H1 (cell line): ENCODE data around the gene DRAXIN. TPM values are rescaled to one million over a fixed set of nuclear protein-coding genes. Genes with fewer than 3 reads are reported as not detected.

Source experiments
- CTCF ChIA-PET: fragments of 300-600 bp; sonication (Branson Sonifier 250); formaldehyde crosslinking; loops from one replicate; lab custom pipeline; 2021; ENCODE audit not compliant: partially characterized antibody; lab: Charles Lee
- POLR2A ChIA-PET: fragments of 300-600 bp; sonication (Branson Sonifier 250); formaldehyde crosslinking; loops from one replicate; lab custom pipeline; 2021; ENCODE audit warnings: inconsistent platforms; ENCODE audit not compliant: partially characterized antibody; lab: Charles Lee
- DNase-seq, 2 experiments: peaks; one replicate each; pipeline versions ENCODE4 v3.0.0 to v3.0.0-alpha.2; 2010 to 2022; ENCODE audit warnings: low spot score in 2 of 2, low read depth in 1 of 2, mixed read lengths in 1 of 2
- FAIRE-seq: peaks from 2 replicates; lab custom pipeline; 2011; peaks lifted over from hg19 to GRCh38; lab: Jason Lieb, UNC
- H2AFZ ChIP-seq: 2 replicates; pipeline ENCODE4 v1.8.1; 2012; ENCODE audit warnings: low read length, inconsistent platforms
- H2AK5ac ChIP-seq: 2 replicates; pipeline ENCODE4 v1.6.1; 2013; ENCODE audit warnings: low read depth, low read length
- H2BK120ac ChIP-seq: replicated peaks from 2 replicates; pipeline ENCODE3; 2013; ENCODE audit warnings: low read depth, low read length, inconsistent platforms
- H2BK12ac ChIP-seq: 2 replicates; pipeline ENCODE4 v1.6.1; 2013; ENCODE audit warnings: low read depth, low read length
- H2BK15ac ChIP-seq: 2 replicates; pipeline ENCODE4 v1.6.1; 2013; ENCODE audit warnings: low read length
- H2BK20ac ChIP-seq: 2 replicates; pipeline ENCODE4 v1.6.1; 2013; ENCODE audit warnings: low read length
- H2BK5ac ChIP-seq: 2 replicates; pipeline ENCODE4 v1.6.1; 2013; ENCODE audit warnings: low read depth, low read length
- H3K14ac ChIP-seq: 2 replicates; pipeline ENCODE4 v1.6.1; 2013; ENCODE audit warnings: inconsistent platforms; ENCODE audit not compliant: insufficient read length
- H3K18ac ChIP-seq: 2 replicates; pipeline ENCODE4 v1.6.1; 2013; ENCODE audit warnings: low read length; ENCODE audit errors: extremely low read depth
- H3K23ac ChIP-seq: 2 replicates; pipeline ENCODE4 v1.6.1; 2013; ENCODE audit warnings: inconsistent platforms; ENCODE audit not compliant: insufficient read length
- H3K23me2 ChIP-seq: 2 replicates; pipeline ENCODE4 v1.6.1; 2013; ENCODE audit warnings: low read depth, low read length
- H3K27ac ChIP-seq: 2 replicates; pipeline ENCODE4 v1.6.1; 2011; ENCODE audit warnings: low read depth, low read length, inconsistent platforms
- H3K27me3 ChIP-seq, 4 experiments: replicated peaks in 1 of 4; 1 replicate in 1 of 4; 2 replicates in 3 of 4; pipeline versions ENCODE4 v1.6.1 to v1.8.1; 2011 to 2013; ENCODE audit warnings: low read length in 3 of 4, mild to moderate bottlenecking in 3 of 4, inconsistent platforms in 2 of 4, mixed read lengths in 2 of 4, moderate library complexity in 1 of 4; ENCODE audit not compliant: control insufficient read depth in 3 of 4, insufficient read depth in 3 of 4; ENCODE audit errors: extremely low read depth in 1 of 4
- H3K36me3 ChIP-seq, 4 experiments: 2 replicates each; pipeline versions ENCODE4 v1.6.1 to v1.8.1; 2011 to 2013; ENCODE audit warnings: mild to moderate bottlenecking in 4 of 4, low read length in 3 of 4, moderate library complexity in 2 of 4, control low read depth in 1 of 4, inconsistent platforms in 1 of 4; ENCODE audit not compliant: insufficient read depth in 4 of 4, control insufficient read depth in 2 of 4
- H3K4ac ChIP-seq: replicated peaks from 2 replicates; pipeline ENCODE3; 2013; ENCODE audit warnings: low read length, low read depth, mixed read lengths, inconsistent platforms; ENCODE audit not compliant: insufficient read length
- H3K4me1 ChIP-seq, 4 experiments: replicated peaks in 1 of 4; 1 replicate in 1 of 4; 2 replicates in 3 of 4; pipeline versions ENCODE4 v1.6.1 to v1.8.1; 2011 to 2013; ENCODE audit warnings: low read length in 3 of 4, inconsistent platforms in 2 of 4, mixed read lengths in 1 of 4; ENCODE audit not compliant: insufficient read depth in 4 of 4, control insufficient read depth in 3 of 4
- H3K4me2 ChIP-seq, 2 experiments: 2 replicates each; pipeline versions ENCODE4 v1.6.1 to v1.8.1; 2011 to 2013; ENCODE audit warnings: low read depth in 2 of 2, low read length in 2 of 2, control low read depth in 1 of 2, inconsistent platforms in 1 of 2, mild to moderate bottlenecking in 1 of 2; ENCODE audit not compliant: insufficient read depth in 1 of 2
- H3K4me3 ChIP-seq, 4 experiments: fragments of 200-600, 300-600 bp in 1 of 4; sonication (generic), shearing (Covaris generic), sonication (Bioruptor Twin) in 1 of 4; 2 replicates each; pipeline versions ENCODE4 v1.5.1 to v1.8.1; 2011 to 2016; ENCODE audit warnings: low read length in 4 of 4, low read depth in 3 of 4, control low read depth in 2 of 4, inconsistent platforms in 2 of 4, mild to moderate bottlenecking in 2 of 4, mixed read lengths in 1 of 4, moderate library complexity in 1 of 4; ENCODE audit not compliant: insufficient read depth in 2 of 4; ENCODE audit errors: extremely low read depth in 1 of 4
- H3K56ac ChIP-seq: replicated peaks from 2 replicates; pipeline ENCODE3; 2013; ENCODE audit warnings: low read depth, mild to moderate bottlenecking, mixed read lengths, low read length, inconsistent platforms; ENCODE audit not compliant: insufficient read length
- H3K79me1 ChIP-seq: 2 replicates; pipeline ENCODE4 v1.6.1; 2013; ENCODE audit warnings: low read depth, low read length, control low read depth
- H3K79me2 ChIP-seq, 2 experiments: 2 replicates each; pipeline versions ENCODE4 v1.6.1 to v1.8.1; 2012 to 2013; ENCODE audit warnings: low read length in 2 of 2, mild to moderate bottlenecking in 2 of 2, inconsistent platforms in 1 of 2; ENCODE audit not compliant: insufficient read depth in 2 of 2, control insufficient read depth in 1 of 2
- H3K9ac ChIP-seq, 4 experiments: replicated peaks in 1 of 4; 1 replicate in 1 of 4; 2 replicates in 3 of 4; pipeline versions ENCODE4 v1.6.1 to v1.8.1; 2011 to 2013; ENCODE audit warnings: low read depth in 3 of 4, low read length in 3 of 4, control low read depth in 2 of 4, mild to moderate bottlenecking in 2 of 4, moderate library complexity in 2 of 4, inconsistent platforms in 1 of 4; ENCODE audit errors: extremely low read depth in 1 of 4
- H3K9me3 ChIP-seq, 2 experiments: 2 replicates each; pipeline versions ENCODE4 v1.6.1 to v1.8.1; 2012 to 2013; ENCODE audit warnings: mild to moderate bottlenecking in 2 of 2, moderate library complexity in 2 of 2, control low read depth in 1 of 2, inconsistent platforms in 1 of 2, low read depth in 1 of 2, low read length in 1 of 2, mixed read lengths in 1 of 2; ENCODE audit not compliant: insufficient read depth in 2 of 2
- H4K20me1 ChIP-seq, 2 experiments: replicated peaks in 1 of 2; 2 replicates each; pipeline versions ENCODE3 to v1.8.1; 2011 to 2013; ENCODE audit warnings: inconsistent platforms in 2 of 2, low read length in 2 of 2, mild to moderate bottlenecking in 1 of 2; ENCODE audit not compliant: insufficient read depth in 2 of 2, control insufficient read depth in 1 of 2
- H4K5ac ChIP-seq: 2 replicates; pipeline ENCODE4 v1.6.1; 2013; ENCODE audit warnings: low read length, low read depth, mixed read lengths, inconsistent platforms; ENCODE audit not compliant: insufficient read length
- H4K8ac ChIP-seq: 2 replicates; pipeline ENCODE4 v1.8.0; 2013; ENCODE audit warnings: mild to moderate bottlenecking, moderate library complexity, low read length, inconsistent platforms; ENCODE audit not compliant: insufficient read depth; ENCODE audit errors: extremely low read depth
- H4K91ac ChIP-seq: replicated peaks from 2 replicates; pipeline ENCODE3; 2013; ENCODE audit warnings: low read length, mixed read lengths, inconsistent platforms; ENCODE audit not compliant: insufficient read length
- CHD1 ChIP-seq: IDR thresholded peaks from 2 replicates; pipeline ENCODE4 v1.6.1; 2012; ENCODE audit warnings: low read depth, low read length, improper control_type of control experiment
- HDAC6 ChIP-seq: IDR thresholded peaks from one replicate; pipeline ENCODE4 v1.7.1; 2012; ENCODE audit warnings: low read depth, mild to moderate bottlenecking, inconsistent platforms, low read length, moderate library complexity
- WGBS, 2 experiments: shearing (Covaris generic) in 1 of 2; methylation state at CpG; one replicate each; pipeline versions ENCODE4 v1.1.6 to v1.1.7; 2013 to 2015; ENCODE audit warnings: low lambda C conversion rate in 2 of 2, mixed read lengths in 2 of 2, inconsistent platforms in 1 of 2, low coverage in 1 of 2, missing lambda C conversion rate in 1 of 2; ENCODE audit not compliant: insufficient replicate concordance in 2 of 2, insufficient coverage in 1 of 2, insufficient read length in 1 of 2; ENCODE audit errors: extremely low coverage in 1 of 2, missing lambda C conversion rate in 1 of 2; 5-methylcytosine and 5-hydroxymethylcytosine counted together
- polyA plus RNA-seq, 7 experiments: library from polyadenylated mRNA; depleted of rRNA in 3 of 7; stranded (reverse) in 5 of 7; unstranded in 2 of 7; fragments of >200 nt in 5 of 7; fragments of 200-250 nt in 2 of 7; gene quantifications; 1 replicate in 5 of 7; 2 replicates in 1 of 7; 4 replicates in 1 of 7; pipeline versions ENCODE4 v1.2.1 to v1.2.3, GENCODE V29; 2011 to 2013; ENCODE audit warnings: missing spikeins in 2 of 7, mixed read lengths in 2 of 7
- total RNA-seq: library from RNA; stranded (reverse); fragmentation: NEBNext Ultra II Directional; extraction: Animal tissue kit (Norgen Biotek cat#: 25700); gene quantifications from 2 replicates; pipeline ENCODE4 v1.2.1, GENCODE V29; 2021
- TF ChIP-seq, protein P1 (sequence below), 3 experiments: IDR thresholded peaks; 1 replicate in 2 of 3; 2 replicates in 1 of 3; pipeline versions ENCODE4 v1.5.1 to v1.6.1; 2011; ENCODE audit warnings: low read length in 3 of 3, mild to moderate bottlenecking in 3 of 3, inconsistent platforms in 2 of 3, low read depth in 1 of 3, moderate library complexity in 1 of 3; ENCODE audit not compliant: insufficient read depth in 1 of 3; ENCODE audit errors: control extremely low read depth in 1 of 3
- TF ChIP-seq, protein P2 (sequence below): IDR thresholded peaks from 2 replicates; pipeline ENCODE4 v1.6.1; 2012; ENCODE audit warnings: inconsistent platforms

Gene DRAXIN
- total and polyA plus RNA-seq, 2 of the 8 experiments (the other 6 are each of a cell fraction or from before 2014, with no cell fraction given), result 4.6 to 17.6 TPM

DNA sequence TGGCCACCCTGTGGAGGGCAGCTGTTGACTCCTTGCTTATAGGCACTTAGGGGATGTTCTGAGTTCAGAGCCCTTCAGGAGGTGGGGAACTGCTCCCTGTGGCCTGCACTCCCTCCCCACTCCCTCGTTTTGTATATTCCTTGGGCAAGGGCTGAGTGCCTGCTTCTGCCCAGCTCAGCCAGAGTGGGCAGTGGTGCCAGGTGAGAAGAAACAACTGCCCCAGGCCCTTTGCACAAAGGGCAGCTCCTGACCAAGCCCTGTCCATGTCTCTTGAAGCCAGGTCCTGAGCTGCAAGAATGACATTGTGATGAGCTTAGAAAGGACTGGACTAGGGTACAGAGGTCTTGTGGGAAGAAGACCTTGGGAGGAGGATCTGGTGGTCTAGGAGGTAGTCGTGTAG is 46.6 kb downstream of the DRAXIN start:
- no peak overlapping the region for H2BK120ac ChIP-seq
- H3K14ac ChIP-seq, result no peak overlapping the region
- no peak overlapping the region for H3K23ac ChIP-seq
- no peak overlapping the region for H2AK5ac ChIP-seq
- H4K91ac ChIP-seq, result no peak overlapping the region
- no peaks in the 10 kb centered on the region for H3K9me3 ChIP-seq
- peak overlapping the region; percentile 37; the same call in 1 of the 2 replicates for H2BK5ac ChIP-seq
- no peak overlapping the region for H3K9ac ChIP-seq
- H3K79me1 ChIP-seq, result peaks cover 2% of the 10 kb centered on the region; the same call in 1 of the 2 replicates
- peak overlapping the region; percentile 7 to 96; a peak in 1 of 4 replicates for H3K4me2 ChIP-seq
- H3K27ac ChIP-seq, result no peak overlapping the region
- peaks cover 4 to 29% (median 8%) of the 10 kb centered on the region in 4 experiments for H3K4me1 ChIP-seq
- no peak overlapping the region for H2BK20ac ChIP-seq
- H3K56ac ChIP-seq, result no peak overlapping the region
- ChIA-PET POLR2A (interaction anchor here (0.7 to 5.1 kb wide), 16 partner anchors 8 to 452 kb away, joined by 3 to 35 read pairs (median 6); partner anchors contain the start of genes DRAXIN, FBXO2, FBXO6 and MAD2L2), CTCF (interaction anchor here (1.1 to 3.6 kb wide), 6 partner anchors 11 to 85 kb away, joined by 3 to 21 read pairs (median 4); no protein-coding TSS in a partner anchor)
- peaks cover 10% of the 10 kb centered on the region for H3K23me2 ChIP-seq
- FAIRE-seq (no peak), DNase-seq (no peak)
- peak overlapping the region; percentile 51; the same call in 1 of the 2 replicates for H2BK12ac ChIP-seq
- H3K4me3 ChIP-seq, result no peak overlapping the region
- peaks cover 0 to 9% of the 10 kb centered on the region in 2 experiments; a peak in 1 of 4 replicates for H3K79me2 ChIP-seq
- no peak overlapping the region for H4K5ac ChIP-seq
- no peaks in the 10 kb centered on the region for H3K27me3 ChIP-seq
- no peak overlapping the region for H3K18ac ChIP-seq
- 93% methylated on average over 2 of the region's 2 CpGs; no CpG with 5 or more reads in 1 of the 2 experiments for WGBS, 2 experiments
- peaks cover 0 to 2% of the 10 kb centered on the region in 2 experiments for H4K20me1 ChIP-seq
- H2BK15ac ChIP-seq, result no peak overlapping the region
- H2AFZ ChIP-seq, result no peak overlapping the region
- no peaks in the 10 kb centered on the region for H3K36me3 ChIP-seq
- no peak overlapping the region for H4K8ac ChIP-seq
- H3K4ac ChIP-seq, result no peak overlapping the region
- TF ChIP-seq, protein P1, sequence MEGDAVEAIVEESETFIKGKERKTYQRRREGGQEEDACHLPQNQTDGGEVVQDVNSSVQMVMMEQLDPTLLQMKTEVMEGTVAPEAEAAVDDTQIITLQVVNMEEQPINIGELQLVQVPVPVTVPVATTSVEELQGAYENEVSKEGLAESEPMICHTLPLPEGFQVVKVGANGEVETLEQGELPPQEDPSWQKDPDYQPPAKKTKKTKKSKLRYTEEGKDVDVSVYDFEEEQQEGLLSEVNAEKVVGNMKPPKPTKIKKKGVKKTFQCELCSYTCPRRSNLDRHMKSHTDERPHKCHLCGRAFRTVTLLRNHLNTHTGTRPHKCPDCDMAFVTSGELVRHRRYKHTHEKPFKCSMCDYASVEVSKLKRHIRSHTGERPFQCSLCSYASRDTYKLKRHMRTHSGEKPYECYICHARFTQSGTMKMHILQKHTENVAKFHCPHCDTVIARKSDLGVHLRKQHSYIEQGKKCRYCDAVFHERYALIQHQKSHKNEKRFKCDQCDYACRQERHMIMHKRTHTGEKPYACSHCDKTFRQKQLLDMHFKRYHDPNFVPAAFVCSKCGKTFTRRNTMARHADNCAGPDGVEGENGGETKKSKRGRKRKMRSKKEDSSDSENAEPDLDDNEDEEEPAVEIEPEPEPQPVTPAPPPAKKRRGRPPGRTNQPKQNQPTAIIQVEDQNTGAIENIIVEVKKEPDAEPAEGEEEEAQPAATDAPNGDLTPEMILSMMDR (IDR thresholded peaks at IDR 0.05; ENCODE audit: control extremely low read depth in 1 of 3, insufficient read depth in 1 of 3, low read depth in 1 of 3, low read length in 3 of 3), result no peak
- no peak for TF ChIP-seq CHD1
- TF ChIP-seq HDAC6, result no peak
- TF ChIP-seq, protein P2, sequence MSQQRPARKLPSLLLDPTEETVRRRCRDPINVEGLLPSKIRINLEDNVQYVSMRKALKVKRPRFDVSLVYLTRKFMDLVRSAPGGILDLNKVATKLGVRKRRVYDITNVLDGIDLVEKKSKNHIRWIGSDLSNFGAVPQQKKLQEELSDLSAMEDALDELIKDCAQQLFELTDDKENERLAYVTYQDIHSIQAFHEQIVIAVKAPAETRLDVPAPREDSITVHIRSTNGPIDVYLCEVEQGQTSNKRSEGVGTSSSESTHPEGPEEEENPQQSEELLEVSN, result no peak
